ENCODE results near the gene PHYKPL. TPM values are rescaled to one million over a fixed set of nuclear protein-coding genes. Genes with fewer than 3 reads are reported as not detected.

The PHYKPL gene
- total RNA-seq, 1 donor from 2014 or later: 89.7 TPM

DNA sequence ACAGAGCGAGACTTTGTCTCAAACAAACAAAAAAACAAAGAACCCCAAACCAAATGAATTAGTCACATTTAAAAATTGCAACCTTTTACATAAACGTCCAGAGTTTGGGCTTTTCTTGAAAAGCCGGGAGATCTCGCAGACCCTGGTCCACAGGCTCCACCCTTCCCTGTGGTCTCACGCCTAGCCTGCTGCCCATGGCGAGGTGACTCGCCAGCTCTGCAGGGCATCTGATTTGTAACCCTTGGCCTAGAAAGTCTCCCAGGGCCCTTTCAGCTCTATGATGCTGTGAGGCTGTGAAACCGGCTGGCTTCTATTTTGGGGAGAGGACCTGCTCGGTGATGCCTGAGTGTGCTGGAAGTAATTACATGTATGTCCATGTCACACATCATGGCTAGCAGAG lies 44.7 kb upstream of the PHYKPL start:
- H3K36me3 Mint-ChIP-seq (ENCODE audit: unreplicated experiment): peaks cover 7% of the 10 kb centered on the region
- no peak overlapping the region for H3K4me3 Mint-ChIP-seq (ENCODE audit: unreplicated experiment)
- H3K9me3 Mint-ChIP-seq (ENCODE audit: unreplicated experiment): peaks cover 3% of the 10 kb centered on the region
- peaks cover 6% of the 10 kb centered on the region for H3K27me3 Mint-ChIP-seq (ENCODE audit: unreplicated experiment)
- TF ChIP-seq, protein P1, sequence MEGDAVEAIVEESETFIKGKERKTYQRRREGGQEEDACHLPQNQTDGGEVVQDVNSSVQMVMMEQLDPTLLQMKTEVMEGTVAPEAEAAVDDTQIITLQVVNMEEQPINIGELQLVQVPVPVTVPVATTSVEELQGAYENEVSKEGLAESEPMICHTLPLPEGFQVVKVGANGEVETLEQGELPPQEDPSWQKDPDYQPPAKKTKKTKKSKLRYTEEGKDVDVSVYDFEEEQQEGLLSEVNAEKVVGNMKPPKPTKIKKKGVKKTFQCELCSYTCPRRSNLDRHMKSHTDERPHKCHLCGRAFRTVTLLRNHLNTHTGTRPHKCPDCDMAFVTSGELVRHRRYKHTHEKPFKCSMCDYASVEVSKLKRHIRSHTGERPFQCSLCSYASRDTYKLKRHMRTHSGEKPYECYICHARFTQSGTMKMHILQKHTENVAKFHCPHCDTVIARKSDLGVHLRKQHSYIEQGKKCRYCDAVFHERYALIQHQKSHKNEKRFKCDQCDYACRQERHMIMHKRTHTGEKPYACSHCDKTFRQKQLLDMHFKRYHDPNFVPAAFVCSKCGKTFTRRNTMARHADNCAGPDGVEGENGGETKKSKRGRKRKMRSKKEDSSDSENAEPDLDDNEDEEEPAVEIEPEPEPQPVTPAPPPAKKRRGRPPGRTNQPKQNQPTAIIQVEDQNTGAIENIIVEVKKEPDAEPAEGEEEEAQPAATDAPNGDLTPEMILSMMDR (IDR thresholded peaks at IDR 0.05; ENCODE audit: partially characterized antibody, unreplicated experiment): no peak
- DNase-seq: no peak
- peak overlapping the region; percentile 48 for H3K27ac Mint-ChIP-seq (ENCODE audit: unreplicated experiment)
- H3K4me1 Mint-ChIP-seq (ENCODE audit: low read depth, unreplicated experiment): peaks cover 5% of the 10 kb centered on the region

DNA sequence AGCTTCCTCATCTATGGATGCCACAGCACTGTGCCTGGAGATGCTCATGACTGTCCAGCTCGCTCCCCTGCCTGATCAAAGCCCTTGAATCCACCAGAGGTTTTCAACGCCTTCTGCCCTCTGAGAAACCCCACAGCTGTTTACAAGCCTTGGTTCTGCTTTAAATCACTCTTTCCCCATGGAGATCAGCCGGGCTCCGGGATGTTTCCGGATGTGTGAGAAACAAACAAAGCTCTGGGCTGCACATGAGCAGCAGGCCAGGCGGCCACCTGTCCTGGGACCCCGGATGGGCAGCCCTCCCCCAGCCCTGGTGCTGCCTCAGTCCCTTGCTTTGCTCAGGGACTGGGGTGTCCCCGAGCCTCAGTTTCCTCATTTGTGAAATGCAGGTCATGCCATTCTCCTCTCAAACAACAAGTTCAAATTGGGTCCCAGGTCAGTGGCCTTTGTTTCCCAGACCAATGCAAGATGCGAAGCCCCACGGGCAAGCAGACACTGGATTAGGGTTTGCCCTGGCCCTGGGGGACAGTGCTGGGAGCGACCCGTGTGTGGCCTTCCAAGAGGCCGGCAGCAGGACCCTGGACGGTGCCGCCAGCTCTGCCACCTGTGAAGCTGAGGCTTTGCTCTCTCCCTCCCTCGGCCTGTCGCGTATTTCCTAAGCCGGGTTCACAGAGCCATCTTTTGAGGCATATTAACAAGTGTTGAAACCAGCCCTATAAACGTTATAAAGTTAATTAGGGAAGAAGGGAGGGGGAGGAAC lies 42.4 kb upstream of the PHYKPL start:
- H3K27me3 Mint-ChIP-seq (ENCODE audit: unreplicated experiment): peaks cover 9% of the 10 kb centered on the region
- H3K27ac Mint-ChIP-seq (ENCODE audit: unreplicated experiment): no peak overlapping the region
- no peak for DNase-seq
- TF ChIP-seq, protein P1 (IDR thresholded peaks at IDR 0.05; ENCODE audit: partially characterized antibody, unreplicated experiment): no peak
- H3K4me1 Mint-ChIP-seq (ENCODE audit: low read depth, unreplicated experiment): peaks cover 6% of the 10 kb centered on the region
- peaks cover 13% of the 10 kb centered on the region for H3K36me3 Mint-ChIP-seq (ENCODE audit: unreplicated experiment)
- peaks cover 3% of the 10 kb centered on the region for H3K9me3 Mint-ChIP-seq (ENCODE audit: unreplicated experiment)
- no peak overlapping the region for H3K4me3 Mint-ChIP-seq (ENCODE audit: unreplicated experiment)

DNA sequence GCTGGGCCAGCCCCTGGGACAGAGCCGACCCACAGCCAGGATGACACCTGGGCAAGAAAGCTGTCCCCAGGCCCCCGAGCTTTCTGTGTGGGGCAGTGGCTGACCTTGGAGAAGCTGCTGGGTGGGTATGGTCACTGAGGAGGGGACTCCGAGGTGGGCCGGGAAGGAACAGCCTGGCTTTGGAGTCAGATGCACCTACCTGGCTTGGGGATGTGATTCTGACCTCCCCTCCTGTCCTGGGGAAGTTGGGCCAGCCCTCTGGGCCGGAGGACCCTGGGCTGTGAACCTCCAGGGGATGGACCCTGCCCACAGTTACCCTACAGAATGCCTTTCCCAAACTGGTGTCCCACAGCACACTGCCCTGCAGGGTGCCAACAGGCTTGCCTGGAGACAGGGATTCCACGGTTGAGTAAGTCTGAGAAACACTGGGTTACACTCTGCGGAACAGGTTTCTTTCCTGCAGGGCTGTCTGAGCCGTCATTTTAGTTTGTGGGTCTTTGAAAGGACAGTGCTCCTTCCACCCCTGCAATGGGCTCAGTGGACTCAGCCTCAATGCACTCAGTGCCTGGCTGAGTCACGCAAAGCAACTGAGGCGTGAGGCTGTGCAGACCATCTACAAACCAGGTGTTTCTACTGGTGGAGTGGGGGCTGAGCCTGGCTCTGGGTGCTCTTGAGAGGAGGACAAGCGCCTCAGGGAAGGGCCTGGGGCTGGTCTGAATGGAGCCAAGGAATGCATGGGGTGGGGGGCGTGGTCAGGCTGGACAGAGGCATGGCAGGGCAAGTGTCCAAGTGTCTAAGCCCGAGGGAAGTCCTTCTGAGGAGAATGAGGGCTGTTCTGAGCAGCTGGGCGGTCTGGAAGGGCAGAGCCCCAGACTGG lies 41.3 kb upstream of the PHYKPL start:
- peaks cover 6% of the 10 kb centered on the region for H3K4me1 Mint-ChIP-seq (ENCODE audit: low read depth, unreplicated experiment)
- no peak overlapping the region for H3K4me3 Mint-ChIP-seq (ENCODE audit: unreplicated experiment)
- no peak overlapping the region for H3K27ac Mint-ChIP-seq (ENCODE audit: unreplicated experiment)
- peaks cover 4% of the 10 kb centered on the region for H3K27me3 Mint-ChIP-seq (ENCODE audit: unreplicated experiment)
- DNase-seq: no peak
- peaks cover 1% of the 10 kb centered on the region for H3K9me3 Mint-ChIP-seq (ENCODE audit: unreplicated experiment)
- H3K36me3 Mint-ChIP-seq (ENCODE audit: unreplicated experiment): peaks cover 13% of the 10 kb centered on the region
- TF ChIP-seq, protein P1 (IDR thresholded peaks at IDR 0.05; ENCODE audit: partially characterized antibody, unreplicated experiment): no peak

DNA sequence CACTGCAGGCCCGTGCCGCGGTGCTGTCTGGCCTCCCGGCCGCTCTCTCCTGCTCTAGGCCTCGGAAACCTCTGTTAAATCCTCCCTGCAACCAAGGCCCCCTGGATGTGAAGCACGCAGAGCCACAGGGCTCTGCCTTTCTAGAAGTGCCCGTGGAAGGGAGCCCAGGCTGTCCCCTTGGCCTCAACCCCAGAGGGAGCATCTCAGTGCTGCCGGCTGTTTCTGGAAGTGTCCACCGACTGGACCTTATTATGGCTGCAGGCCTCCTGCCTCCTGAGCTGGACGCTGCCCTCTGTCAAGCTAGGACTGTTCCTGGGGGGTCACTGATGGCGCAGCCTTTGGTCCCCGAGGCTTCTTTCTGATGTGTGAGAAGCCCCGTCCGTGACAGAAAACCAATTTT lies 40.4 kb upstream of the PHYKPL start:
- no peak overlapping the region for H3K4me3 Mint-ChIP-seq (ENCODE audit: unreplicated experiment)
- peaks cover 6% of the 10 kb centered on the region for H3K4me1 Mint-ChIP-seq (ENCODE audit: low read depth, unreplicated experiment)
- no peaks in the 10 kb centered on the region for H3K9me3 Mint-ChIP-seq (ENCODE audit: unreplicated experiment)
- no peak for DNase-seq
- H3K27me3 Mint-ChIP-seq (ENCODE audit: unreplicated experiment): peaks cover 4% of the 10 kb centered on the region
- TF ChIP-seq, protein P1 (IDR thresholded peaks at IDR 0.05; ENCODE audit: partially characterized antibody, unreplicated experiment): no peak
- peaks cover 13% of the 10 kb centered on the region for H3K36me3 Mint-ChIP-seq (ENCODE audit: unreplicated experiment)
- H3K27ac Mint-ChIP-seq (ENCODE audit: unreplicated experiment): no peak overlapping the region
